Measurements from ENCODE around the gene ABHD13. TPM values are rescaled to one million over a fixed set of nuclear protein-coding genes. Genes with fewer than 3 reads are reported as not detected.

Gene ABHD13
- polyA plus RNA-seq, 3 donors: 13.4 to 16.3 (median 14.4) TPM

- DNase-seq (ENCODE audit: extremely low read depth in 1 of 11, low read depth in 9 of 11, low spot score in 4 of 11): no peak
Measured at GRCh38 chr13:108270442-108270841, 52.2 kb downstream of the ABHD13 start.

DNA sequence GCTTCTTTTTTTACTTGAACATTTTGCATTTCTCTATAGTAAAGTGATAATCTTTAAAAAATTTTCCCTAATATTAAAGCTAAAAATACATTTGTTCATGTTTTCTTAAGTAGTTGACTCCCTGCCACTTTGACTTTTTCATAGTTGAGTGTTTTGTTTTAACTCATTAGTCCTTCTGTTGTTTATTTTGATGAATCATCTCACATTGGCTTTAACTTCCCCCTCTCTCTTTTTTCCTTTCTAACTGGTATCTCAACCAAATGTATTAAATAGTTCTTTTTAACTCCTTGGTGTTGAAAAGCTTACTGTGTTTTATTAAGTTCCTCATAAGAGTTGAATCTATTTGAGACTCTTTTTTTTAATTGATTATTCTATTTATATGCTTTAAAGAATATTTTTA, 54.1 kb downstream of the ABHD13 start:
- no peak for DNase-seq (ENCODE audit: extremely low read depth in 1 of 11, low read depth in 9 of 11, low spot score in 4 of 11)

DNA sequence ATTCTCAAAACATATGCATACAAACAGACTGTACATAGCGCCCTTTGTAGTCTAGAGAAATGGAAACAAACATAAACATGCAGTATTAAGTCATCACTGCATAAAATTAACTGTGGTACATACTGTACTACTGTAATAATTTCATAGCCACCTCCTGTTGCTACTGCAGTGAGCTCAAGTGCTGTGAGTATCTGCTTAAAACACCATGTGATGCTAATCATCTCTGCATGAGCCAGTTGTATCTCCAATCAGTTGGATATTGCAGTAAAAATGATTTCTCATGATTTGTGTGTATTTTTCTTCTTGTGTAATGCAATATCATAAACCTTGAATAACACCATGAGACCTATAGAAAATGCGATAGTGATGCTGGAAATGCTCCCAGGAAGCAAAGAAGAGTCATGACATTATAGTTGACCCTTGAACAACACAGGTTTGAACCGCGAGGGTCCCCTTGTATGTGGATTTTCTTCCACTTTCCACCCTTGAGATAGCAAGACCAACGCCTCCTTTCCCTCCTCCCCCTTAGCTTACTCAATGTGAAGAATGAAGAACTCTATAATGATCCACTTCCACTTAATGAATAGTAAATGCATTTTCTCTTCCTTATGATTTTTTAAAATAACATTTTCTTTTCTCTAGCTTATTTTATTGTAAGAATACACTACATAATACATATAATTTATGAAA, 55.4 kb downstream of the ABHD13 start:
- DNase-seq (ENCODE audit: extremely low read depth in 1 of 11, low read depth in 9 of 11, low spot score in 4 of 11): no peak

GRCh38 chr13:108274718-108275117, 56.5 kb downstream of the ABHD13 start:
- DNase-seq (ENCODE audit: extremely low read depth in 1 of 11, low read depth in 9 of 11, low spot score in 4 of 11): no peak

- no peak for DNase-seq (ENCODE audit: extremely low read depth in 1 of 11, low read depth in 9 of 11, low spot score in 4 of 11)
Measured at GRCh38 chr13:108276060-108276459, 57.9 kb downstream of the ABHD13 start.

GRCh38 chr13:108278466-108278865, 60.3 kb downstream of the ABHD13 start:
- DNase-seq (ENCODE audit: extremely low read depth in 1 of 11, low read depth in 9 of 11, low spot score in 4 of 11): no peak

DNA sequence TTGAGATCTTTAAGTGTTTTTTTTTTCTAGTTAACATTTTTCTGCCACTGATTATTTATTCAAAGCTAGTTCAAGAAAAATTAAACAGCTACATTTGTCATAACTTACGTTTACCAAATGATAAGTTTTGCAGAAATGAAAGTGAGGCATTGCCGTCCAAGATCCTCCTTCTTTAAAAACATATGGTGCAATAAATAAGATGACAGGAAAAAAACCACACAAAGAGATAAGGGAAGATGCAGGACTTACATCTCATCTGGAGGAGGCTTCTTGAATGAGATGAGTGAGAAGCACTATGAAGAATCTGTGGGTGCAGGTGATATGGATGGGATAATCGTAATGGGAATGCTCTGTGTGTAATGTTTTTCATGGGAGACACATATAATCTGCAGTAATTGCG, 63.7 kb downstream of the ABHD13 start:
- no peak for DNase-seq (ENCODE audit: extremely low read depth in 1 of 11, low read depth in 9 of 11, low spot score in 4 of 11)

GRCh38 chr13:108283110-108283509, 64.9 kb downstream of the ABHD13 start:
- DNase-seq (ENCODE audit: extremely low read depth in 1 of 11, low read depth in 9 of 11, low spot score in 4 of 11): no peak

Other genes with a start within 250 kb of the ABHD13 start
- 10 to 100 TPM; 14.4 to 20.7 (median 19.1) TPM for gene LIG4, start 2.9 kb upstream of the ABHD13 start, polyA plus RNA-seq (ENCODE audit: insufficient read length in 3 of 3)
- gene TNFSF13B, start 51.3 kb downstream of the ABHD13 start, polyA plus RNA-seq (ENCODE audit: insufficient read length in 3 of 3): 1 to 10 TPM; 1.0 to 2.3 (median 1.1) TPM